Measurements from ENCODE around the gene PRSS27. TPM values are rescaled to one million over a fixed set of nuclear protein-coding genes. Genes with fewer than 3 reads are reported as not detected.

PRSS27 gene
- total RNA-seq, 1 donor from 2014 or later = 1.0 TPM

- intact Hi-C loops (cut with micrococcal nuclease) = loop anchor here (1.0 to 10.0 kb wide), 6 partner anchors 25 to 760 kb away; partner anchors contain the start of genes ELOB, FLYWCH2, KCTD5 and PRSS27
Measured at GRCh38 chr16:2752035-2752849, 32.2 kb upstream of the PRSS27 start, which contains the start of gene SRRM2. TSS of gene SRRM2 (plus strand) at chr16:2752638. CDS start at chr16:2756365, 3,727 bp downstream.

DNA sequence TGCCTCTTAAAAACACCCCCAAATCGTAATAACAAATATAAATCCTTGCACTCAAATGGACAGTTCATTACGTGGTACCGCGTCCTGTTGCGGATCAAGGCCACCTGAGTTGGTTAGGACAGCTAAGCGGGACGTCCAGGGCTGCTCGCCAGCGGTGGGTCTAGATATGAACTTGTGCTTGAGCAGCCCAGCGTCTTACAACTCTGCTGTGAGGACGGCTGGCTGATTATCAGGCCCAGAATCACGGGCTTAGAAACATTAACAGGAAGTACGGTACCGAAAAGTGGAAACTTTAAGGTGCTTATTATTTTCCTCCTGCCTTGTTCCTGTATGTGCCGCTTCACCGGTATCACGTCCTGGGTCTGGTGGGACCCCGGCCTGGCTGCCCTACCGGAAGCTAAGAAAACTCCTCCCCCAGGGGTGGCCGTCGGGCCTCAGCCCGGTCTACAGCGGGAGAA is 31.6 kb upstream of the PRSS27 start:
- intact Hi-C loops (cut with micrococcal nuclease) = loop anchor here (1.0 to 10.0 kb wide), 6 partner anchors 26 to 759 kb away; partner anchors contain the start of genes ELOB, FLYWCH2, KCTD5 and PRSS27

DNA sequence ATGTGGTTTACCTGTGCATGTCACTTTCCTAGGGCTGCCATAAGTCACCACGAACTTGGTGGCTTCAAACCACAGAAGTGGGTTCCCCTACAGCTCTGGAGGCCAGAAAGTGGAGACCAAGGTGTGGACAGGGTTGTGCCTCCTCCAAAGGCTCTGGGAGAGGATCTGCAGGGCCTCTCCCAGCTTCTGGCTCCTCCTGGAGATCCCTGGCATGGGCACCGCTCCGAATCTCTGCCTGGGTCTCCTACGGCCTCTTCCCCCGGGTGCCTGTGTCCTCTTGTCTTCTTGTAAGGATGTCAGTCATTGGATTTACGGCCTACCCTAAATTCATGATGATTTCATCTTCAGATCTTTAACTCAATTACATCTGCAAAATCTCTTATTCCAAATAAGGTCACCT is 29.9 kb upstream of the PRSS27 start:
- intact Hi-C loops (cut with micrococcal nuclease) = loop anchor here (5.0 to 10.0 kb wide), 2 partner anchors 135 to 758 kb away; partner anchors contain the start of gene FLYWCH2

DNA sequence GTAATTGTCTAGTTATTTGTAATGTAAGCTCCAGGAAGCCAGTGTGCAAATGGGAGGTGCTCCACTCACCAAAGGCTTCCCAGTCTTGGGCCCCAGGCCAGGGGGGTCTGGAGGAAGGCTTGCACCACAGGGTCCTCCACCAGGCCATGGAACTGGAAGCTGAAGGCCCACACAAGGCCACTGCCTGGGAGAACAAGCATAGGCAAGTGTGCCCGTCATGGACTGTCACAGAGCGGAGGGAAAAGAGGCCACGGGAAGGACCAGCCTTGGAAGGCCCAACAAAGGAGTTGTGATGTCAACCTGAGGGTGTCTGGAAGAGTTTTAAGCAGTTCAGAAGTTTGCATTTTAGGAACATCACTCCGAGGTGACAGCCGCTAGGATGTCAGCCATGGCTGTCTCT is 29.5 kb upstream of the PRSS27 start:
- intact Hi-C loops (cut with micrococcal nuclease) = no loop called here

DNA sequence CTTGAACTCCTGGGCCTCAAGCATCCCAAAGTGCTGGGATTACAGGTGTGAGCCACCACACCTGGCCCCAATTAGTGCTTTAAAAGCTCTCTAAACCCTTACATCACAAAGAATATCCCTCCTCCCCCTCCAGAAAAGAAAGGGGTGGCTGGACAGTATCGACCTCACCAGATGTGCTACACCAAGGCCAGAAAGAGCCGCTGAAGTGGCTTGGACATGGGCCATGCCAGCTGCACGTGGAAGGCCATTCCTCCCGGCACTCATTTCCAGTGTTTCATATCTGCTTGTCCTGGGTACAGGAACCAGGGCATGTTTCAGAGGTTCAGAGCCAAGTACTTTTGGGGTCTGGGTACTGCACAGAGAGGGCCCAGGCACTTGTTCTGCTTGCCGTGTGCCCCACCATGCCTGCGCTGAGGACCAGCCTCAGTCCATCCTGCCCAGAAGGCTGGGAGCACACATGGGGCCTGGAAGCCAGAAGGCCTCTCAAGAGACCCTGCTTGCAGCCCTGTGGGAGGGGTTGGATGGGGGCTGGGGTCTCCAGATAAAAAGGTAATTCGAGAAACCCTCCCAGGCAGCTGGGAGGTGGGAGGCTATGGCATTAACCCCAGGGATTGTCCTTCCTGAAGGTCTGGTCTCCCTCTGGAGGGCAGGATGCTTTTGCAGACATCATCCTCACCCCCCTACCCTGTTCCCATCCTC is 28.9 kb upstream of the PRSS27 start:
- intact Hi-C loops (cut with micrococcal nuclease) = no loop called here

DNA sequence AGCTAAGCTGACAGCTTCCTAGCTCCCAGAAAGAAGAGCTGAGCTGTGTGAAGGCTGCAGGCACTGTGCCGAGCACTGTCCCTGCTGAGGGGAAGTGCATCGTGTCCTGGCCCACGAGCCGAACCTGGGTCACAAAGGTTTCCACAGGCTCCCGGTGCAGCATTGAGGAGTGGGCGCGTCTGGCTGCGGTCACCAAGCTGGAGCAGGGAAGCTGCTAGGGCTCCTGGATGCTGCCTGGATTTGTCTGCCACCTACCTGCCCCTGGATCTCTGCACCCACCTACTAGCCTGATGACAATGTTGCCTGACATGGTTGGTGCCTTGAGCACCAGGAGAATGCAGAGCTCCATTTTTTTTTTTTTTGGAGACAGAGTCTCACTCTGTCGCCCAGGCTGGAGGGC is 25.9 kb upstream of the PRSS27 start:
- intact Hi-C loops (cut with micrococcal nuclease) = no loop called here

DNA sequence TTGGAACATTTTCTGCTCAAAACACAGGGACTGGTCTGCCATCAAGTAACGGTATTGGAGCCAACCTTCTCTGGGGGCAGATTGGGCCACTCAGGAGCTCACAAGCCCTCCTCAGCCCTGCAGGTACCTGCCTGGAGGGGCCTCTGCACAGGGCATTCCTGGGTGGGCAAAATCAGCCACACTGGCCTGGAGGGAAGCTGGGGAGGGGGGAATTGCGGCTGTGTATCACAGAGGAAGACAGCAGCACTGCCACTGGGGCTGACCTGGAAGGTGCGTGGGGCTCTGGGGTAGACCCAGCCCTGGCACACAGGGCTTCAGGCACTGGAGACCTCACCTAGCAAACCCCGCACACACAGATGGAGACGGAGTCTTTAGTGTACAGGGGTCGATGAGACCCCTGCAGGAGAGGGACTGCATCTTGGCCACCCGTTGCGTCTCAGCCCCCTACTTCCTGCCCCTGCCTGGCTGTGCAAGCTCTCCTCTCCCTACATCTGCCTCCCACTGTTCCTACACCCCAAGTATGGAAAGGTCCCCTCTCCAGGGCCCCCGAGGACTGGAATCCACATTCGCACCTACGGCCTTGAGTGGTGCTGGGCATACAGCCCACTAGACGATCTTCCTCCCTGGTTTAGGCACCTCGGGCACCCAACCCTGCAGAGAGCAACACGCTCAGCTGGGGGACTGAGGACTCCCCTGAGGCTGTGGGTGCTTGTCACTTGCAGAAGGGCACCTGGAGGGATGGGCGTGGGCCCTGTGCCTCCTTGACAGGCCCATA is 25.3 kb upstream of the PRSS27 start:
- intact Hi-C loops (cut with micrococcal nuclease) = no loop called here

- intact Hi-C loops (cut with micrococcal nuclease) = no loop called here
Measured at GRCh38 chr16:2744711-2745110, 24.7 kb upstream of the PRSS27 start.

- intact Hi-C loops (cut with micrococcal nuclease) = no loop called here
Measured at GRCh38 chr16:2743007-2743810, 23.2 kb upstream of the PRSS27 start.

DNA sequence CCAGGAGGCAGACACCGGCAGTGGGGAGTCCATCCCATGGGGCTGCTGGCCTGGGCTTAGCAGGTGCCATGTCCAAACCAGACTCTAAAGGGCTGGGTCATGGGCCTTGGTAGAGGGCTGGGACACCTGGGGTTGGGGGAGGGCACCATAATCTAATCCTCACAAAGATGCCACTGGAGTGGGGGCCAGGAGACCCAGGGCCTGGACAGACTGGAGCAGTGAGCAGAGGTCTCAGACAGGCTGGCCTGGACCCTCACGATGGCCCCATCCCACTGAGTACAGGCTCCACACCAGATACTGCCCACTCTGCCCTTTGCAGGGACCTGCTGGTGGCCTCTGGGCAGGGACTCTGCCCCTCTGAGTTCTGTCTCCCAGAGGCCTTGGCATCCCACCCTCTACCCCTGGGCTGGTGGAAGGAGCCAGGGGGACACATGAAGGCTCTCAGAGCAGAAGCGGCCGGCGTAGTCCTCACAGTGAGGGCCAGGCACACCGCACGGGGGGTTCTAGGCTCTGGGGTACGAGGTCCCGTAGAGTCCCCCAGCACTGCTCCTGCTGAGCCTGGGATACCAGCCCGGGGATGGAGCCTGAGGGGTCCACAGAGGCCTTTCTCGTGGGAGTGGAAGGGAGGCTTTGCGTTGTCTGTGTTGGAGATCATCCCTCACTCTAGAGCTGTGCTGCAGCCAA is 22.4 kb upstream of the PRSS27 start:
- intact Hi-C loops (cut with micrococcal nuclease) = no loop called here

GRCh38 chr16:2741168-2741567 is 21.1 kb upstream of the PRSS27 start:
- intact Hi-C loops (cut with micrococcal nuclease) = no loop called here

DNA sequence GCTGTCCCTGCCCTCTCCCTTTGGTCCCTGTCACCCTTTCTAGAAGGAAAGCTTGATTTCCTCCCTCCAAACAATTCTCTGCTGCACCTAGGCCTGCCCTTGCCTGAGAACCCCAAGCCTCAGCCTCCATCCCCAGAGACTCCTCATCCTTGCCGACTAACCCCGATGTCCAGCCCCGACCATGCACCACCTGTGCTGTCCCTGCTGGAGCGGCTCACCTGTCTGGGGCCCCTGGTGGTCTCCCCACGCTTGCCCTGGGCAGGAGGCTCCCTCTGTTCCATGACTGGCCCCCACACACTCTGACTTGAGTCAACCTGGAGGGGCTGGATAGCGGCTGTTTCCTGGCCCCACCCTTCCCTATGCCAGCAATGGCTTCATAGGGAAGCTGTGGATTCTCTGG is 20.5 kb upstream of the PRSS27 start:
- intact Hi-C loops (cut with micrococcal nuclease) = no loop called here

DNA sequence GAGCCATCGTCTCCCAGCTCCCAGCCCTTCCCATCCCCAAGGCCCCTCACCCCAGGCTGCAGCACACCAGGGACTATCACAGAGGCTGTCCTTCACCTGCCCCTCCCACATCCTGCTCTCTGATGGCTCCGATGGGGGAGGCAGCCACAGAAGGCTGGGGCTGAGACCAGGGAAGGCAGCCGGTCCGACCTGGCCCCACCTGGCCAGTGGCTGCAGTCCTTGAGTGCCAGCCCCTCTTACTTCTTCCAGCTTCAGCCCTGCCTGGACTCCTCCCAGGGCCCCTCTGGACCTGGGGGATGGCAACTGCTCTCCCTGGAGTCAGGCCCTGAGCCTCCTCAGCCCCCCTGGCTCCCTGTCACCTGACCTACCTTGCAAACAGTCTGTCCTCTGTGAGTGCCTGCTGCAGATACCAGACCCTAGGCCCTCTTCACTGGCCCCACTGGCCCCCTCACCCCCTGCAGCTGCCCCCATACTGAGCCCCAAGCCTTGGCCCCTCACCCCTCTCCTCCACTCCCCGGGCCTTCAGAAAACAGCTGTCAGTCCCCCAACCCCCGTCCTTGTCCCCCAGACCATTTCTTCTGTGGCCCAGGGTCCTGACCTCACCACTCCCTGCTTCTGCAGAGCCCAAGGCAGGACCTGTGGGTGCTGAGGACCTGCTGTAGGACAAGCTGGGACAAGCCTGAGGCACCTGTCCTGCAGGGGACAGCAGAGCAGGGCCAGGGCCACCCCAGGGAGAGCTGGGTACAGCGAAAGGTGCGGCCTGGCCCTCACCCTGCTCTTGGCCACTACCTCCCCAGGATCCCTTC is 19.8 kb upstream of the PRSS27 start:
- intact Hi-C loops (cut with micrococcal nuclease) = no loop called here

- intact Hi-C loops (cut with micrococcal nuclease) = no loop called here
Measured at GRCh38 chr16:2738615-2739014, 18.6 kb upstream of the PRSS27 start.

GRCh38 chr16:2737895-2738418 is 17.9 kb upstream of the PRSS27 start:
- intact Hi-C loops (cut with micrococcal nuclease) = no loop called here

GRCh38 chr16:2737238-2737605 is 17.2 kb upstream of the PRSS27 start:
- intact Hi-C loops (cut with micrococcal nuclease) = no loop called here

GRCh38 chr16:2736476-2737237 is 16.6 kb upstream of the PRSS27 start:
- intact Hi-C loops (cut with micrococcal nuclease) = no loop called here

GRCh38 chr16:2734844-2735515 is 15.0 kb upstream of the PRSS27 start:
- intact Hi-C loops (cut with micrococcal nuclease) = no loop called here
